Endodermal cell (in vitro differentiated cells): ENCODE data around the gene IDI2. TPM values are rescaled to one million over a fixed set of nuclear protein-coding genes. Genes with fewer than 3 reads are reported as not detected.

ENCODE experiments used
- DNase-seq: peaks from one replicate; pipeline ENCODE4 v3.0.0-alpha.2; 2017
- H3K27ac ChIP-seq: 2 replicates; pipeline ENCODE4 v1.5.1; 2013; ENCODE audit warnings: mild to moderate bottlenecking, low read depth, low read length, moderate library complexity
- H3K27me3 ChIP-seq: 2 replicates; pipeline ENCODE4 v1.6.1; 2013; ENCODE audit warnings: mild to moderate bottlenecking, low read length, moderate library complexity; ENCODE audit not compliant: insufficient read depth, control insufficient read depth, poor library complexity, severe bottlenecking
- H3K36me3 ChIP-seq: 2 replicates; pipeline ENCODE4 v1.7.0; 2013; ENCODE audit warnings: mild to moderate bottlenecking, low read length, moderate library complexity; ENCODE audit not compliant: control insufficient read depth, insufficient read depth
- H3K4me1 ChIP-seq: one replicate; pipeline ENCODE4 v1.7.0; 2013; ENCODE audit warnings: low read length; ENCODE audit not compliant: control insufficient read depth, insufficient read depth
- H3K4me3 ChIP-seq: 2 replicates; pipeline ENCODE4 v1.5.1; 2013; ENCODE audit warnings: mild to moderate bottlenecking, low read length, moderate library complexity
- H3K9ac ChIP-seq: 2 replicates; pipeline ENCODE4 v1.6.1; 2013; ENCODE audit warnings: mild to moderate bottlenecking, low read length, moderate library complexity; ENCODE audit not compliant: poor library complexity, severe bottlenecking; ENCODE audit errors: extremely low read depth
- H3K9me3 ChIP-seq: 2 replicates; pipeline ENCODE4 v1.6.1; 2013; ENCODE audit warnings: mild to moderate bottlenecking, low read length, moderate library complexity; ENCODE audit not compliant: control insufficient read depth
- H3K27ac Mint-ChIP-seq: 2 replicates; pipeline ENCODE4 v1.8.0; 2020; ENCODE audit warnings: mixed read lengths
- H3K27me3 Mint-ChIP-seq: 2 replicates; pipeline ENCODE4 v1.8.0; 2021; ENCODE audit warnings: mild to moderate bottlenecking, mixed read lengths; ENCODE audit not compliant: insufficient read depth
- H3K36me3 Mint-ChIP-seq: 2 replicates; pipeline ENCODE4 v1.8.0; 2020; ENCODE audit warnings: low read depth, mixed read lengths
- H3K4me1 Mint-ChIP-seq: 2 replicates; pipeline ENCODE4 v1.8.0; 2020; ENCODE audit warnings: mixed read lengths
- H3K4me3 Mint-ChIP-seq: 2 replicates; pipeline ENCODE4 v1.8.0; 2020; ENCODE audit warnings: mild to moderate bottlenecking, moderate library complexity, mixed read lengths
- H3K9me3 Mint-ChIP-seq: 2 replicates; pipeline ENCODE4 v1.8.0; 2020; ENCODE audit warnings: mild to moderate bottlenecking, mixed read lengths
- WGBS, 2 experiments: methylation state at CpG; one replicate each; pipeline versions ENCODE4 v1.1.5 to v1.1.7; 2013; ENCODE audit warnings: missing lambda C conversion rate in 2 of 2, mixed read lengths in 1 of 2; ENCODE audit not compliant: insufficient coverage in 1 of 2, insufficient read length in 1 of 2; 5-methylcytosine and 5-hydroxymethylcytosine counted together
- total RNA-seq, 2 donors: library from RNA; stranded (reverse); fragmentation: NEBNext Ultra II Directional in 1 of 2; extraction: Animal tissue kit (Norgen Biotek cat#: 25700) in 1 of 2; gene quantifications; 2 replicates in 1 of 2; 3 replicates in 1 of 2; pipeline ENCODE4 v1.2.1, GENCODE V29; 2021
- TF ChIP-seq, protein P1 (sequence below): fragments of 200-600 bp; sonication (generic); conservative IDR thresholded peaks from 2 replicates; pipeline ENCODE4 v1.5.0; 2021; ENCODE audit warnings: antibody characterized with exemption, mild to moderate bottlenecking

IDI2 gene
- total RNA-seq, 2 donors from 2014 or later: not detected

DNA sequence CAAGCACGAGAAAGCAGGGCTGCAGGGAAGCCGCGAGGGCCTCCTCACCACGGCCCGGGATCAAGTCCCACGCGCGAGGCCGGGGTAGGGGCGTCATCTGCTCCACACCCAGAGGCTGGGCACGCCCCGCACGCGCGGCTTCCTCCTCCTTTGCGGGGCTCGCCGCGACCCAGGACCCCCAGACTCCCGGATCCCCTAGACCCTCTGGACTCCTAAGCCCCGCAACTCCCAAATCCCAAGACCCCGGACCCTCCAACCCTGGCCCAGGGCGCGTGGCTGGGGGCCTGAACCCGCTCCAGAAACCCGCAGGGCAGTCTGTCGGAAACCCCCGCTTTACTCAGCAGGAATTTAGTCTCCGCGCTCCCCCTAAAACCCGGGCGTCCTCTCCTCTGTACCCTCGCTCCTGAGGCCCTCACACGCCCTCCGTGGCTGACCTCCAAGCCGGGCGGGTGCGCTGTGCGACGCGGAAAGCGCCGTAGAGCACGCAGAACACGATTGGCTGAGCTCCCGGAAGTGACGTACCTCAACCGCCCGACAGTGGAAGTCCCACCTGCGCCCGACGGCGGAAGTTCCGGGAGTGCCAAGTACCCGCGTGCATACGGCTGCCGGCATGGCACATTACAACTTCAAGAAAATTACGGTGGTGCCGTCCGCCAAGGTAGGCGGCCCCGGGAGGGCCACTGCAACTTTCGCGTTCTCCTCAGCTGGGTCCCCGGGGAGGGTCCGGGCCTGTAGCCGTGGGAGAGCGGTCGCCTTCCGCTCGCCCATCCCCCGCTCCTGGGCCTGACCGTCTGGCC lies 37.6 kb downstream of the IDI2 start, which contains the start of gene GTPBP4:
TSS of gene GTPBP4 (plus strand) at position 565 of the 797 bp plus-strand sequence. CDS start at position 611, 46 bp downstream.
- Histone ChIP-seq H3K27me3 (no peaks in the 10 kb centered on the region), H3K9me3 (no peaks in the 10 kb centered on the region), H3K27ac (peak within 1 kb of the TSS; percentile 81), H3K9ac (peak within 1 kb of the TSS; percentile 95), H3K4me3 (peak within 1 kb of the TSS; percentile 87), H3K36me3 (peaks cover 31% of the 10 kb centered on the region), H3K4me1 (no peaks in the 10 kb centered on the region)
- H3K9me3 Mint-ChIP-seq: no peaks in the 10 kb centered on the region
- 0 to 1% methylated on average over 23 to 74 of the region's 74 CpGs for WGBS, 2 experiments
- H3K4me3 Mint-ChIP-seq: peak within 1 kb of the TSS; percentile 87
- TF ChIP-seq, protein P1, sequence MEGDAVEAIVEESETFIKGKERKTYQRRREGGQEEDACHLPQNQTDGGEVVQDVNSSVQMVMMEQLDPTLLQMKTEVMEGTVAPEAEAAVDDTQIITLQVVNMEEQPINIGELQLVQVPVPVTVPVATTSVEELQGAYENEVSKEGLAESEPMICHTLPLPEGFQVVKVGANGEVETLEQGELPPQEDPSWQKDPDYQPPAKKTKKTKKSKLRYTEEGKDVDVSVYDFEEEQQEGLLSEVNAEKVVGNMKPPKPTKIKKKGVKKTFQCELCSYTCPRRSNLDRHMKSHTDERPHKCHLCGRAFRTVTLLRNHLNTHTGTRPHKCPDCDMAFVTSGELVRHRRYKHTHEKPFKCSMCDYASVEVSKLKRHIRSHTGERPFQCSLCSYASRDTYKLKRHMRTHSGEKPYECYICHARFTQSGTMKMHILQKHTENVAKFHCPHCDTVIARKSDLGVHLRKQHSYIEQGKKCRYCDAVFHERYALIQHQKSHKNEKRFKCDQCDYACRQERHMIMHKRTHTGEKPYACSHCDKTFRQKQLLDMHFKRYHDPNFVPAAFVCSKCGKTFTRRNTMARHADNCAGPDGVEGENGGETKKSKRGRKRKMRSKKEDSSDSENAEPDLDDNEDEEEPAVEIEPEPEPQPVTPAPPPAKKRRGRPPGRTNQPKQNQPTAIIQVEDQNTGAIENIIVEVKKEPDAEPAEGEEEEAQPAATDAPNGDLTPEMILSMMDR: no peak
- H3K27ac Mint-ChIP-seq: peak within 1 kb of the TSS; percentile 97
- H3K36me3 Mint-ChIP-seq: peaks cover 32% of the 10 kb centered on the region
- peaks cover 14% of the 10 kb centered on the region for H3K4me1 Mint-ChIP-seq
- H3K27me3 Mint-ChIP-seq: no peaks in the 10 kb centered on the region
- peak; percentile 97 for DNase-seq

DNA sequence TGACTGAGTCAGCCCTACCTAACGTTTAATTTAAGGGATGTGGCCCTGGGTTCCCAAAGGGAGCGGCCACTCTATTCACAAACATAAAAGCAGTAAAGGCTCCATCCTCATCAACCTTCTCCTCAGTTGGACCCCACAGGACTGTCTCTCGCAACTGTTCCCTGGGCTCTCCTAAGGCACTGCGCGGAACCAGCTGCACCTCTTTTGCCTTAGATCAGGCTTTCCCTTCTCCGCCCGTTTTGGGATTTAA lies 38.1 kb downstream of the IDI2 start:
- peaks cover 26% of the 10 kb centered on the region for H3K36me3 ChIP-seq
- peaks cover 14% of the 10 kb centered on the region for H3K4me1 Mint-ChIP-seq
- TF ChIP-seq, protein P1: no peak
- peak overlapping the region; percentile 87 for H3K4me3 ChIP-seq
- H3K27ac Mint-ChIP-seq: peak overlapping the region; percentile 87
- no peaks in the 10 kb centered on the region for H3K4me1 ChIP-seq
- peaks cover 28% of the 10 kb centered on the region for H3K36me3 Mint-ChIP-seq
- peak overlapping the region; percentile 81 for H3K27ac ChIP-seq
- no peaks in the 10 kb centered on the region for H3K27me3 Mint-ChIP-seq
- peaks cover 5% of the 10 kb centered on the region for H3K9me3 ChIP-seq
- peak overlapping the region; percentile 95 for H3K9ac ChIP-seq
- H3K9me3 Mint-ChIP-seq: peaks cover 1% of the 10 kb centered on the region
- H3K4me3 Mint-ChIP-seq: peak overlapping the region; percentile 87
- no peaks in the 10 kb centered on the region for H3K27me3 ChIP-seq
- 10% methylated on average over 7 of the region's 7 CpGs; no CpG with 5 or more reads in 1 of the 2 experiments for WGBS, 2 experiments
- no peak for DNase-seq

DNA sequence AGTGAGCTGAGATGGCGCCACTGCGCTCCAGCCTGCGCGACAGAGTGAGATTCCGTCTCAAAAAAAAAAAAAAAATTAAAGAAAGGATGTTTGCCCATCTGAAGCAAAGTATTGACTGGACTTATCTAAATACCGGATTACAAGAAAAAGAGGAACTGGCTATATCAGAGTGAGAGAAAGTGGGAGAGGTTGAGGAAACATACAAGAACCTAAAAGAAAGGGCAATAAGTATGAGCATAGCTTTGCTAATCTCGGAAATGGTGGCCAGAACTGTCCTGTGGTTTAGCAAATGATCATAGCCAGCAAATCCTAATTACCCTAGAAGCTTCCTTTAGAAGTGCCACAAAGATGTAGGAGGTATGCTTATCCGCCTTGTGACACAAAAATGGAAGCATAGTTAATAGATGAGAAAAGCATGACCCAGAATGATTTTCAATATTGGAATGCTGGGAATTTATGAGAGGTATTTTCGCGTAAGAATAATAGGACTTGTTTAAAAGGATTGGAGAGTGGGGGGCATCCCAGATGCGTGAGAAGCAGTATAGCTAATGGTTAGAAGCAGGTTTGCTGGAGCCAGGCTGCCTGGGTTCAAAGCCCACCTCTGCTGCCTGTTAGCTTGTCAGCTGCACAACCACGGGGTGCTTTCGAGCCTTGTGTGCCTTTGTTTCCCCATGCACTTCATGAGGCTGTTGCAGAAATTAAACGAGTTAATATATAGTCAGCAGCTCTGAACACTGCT lies 38.6 kb downstream of the IDI2 start:
- peaks cover 26% of the 10 kb centered on the region for H3K36me3 Mint-ChIP-seq
- H3K9me3 ChIP-seq: peaks cover 5% of the 10 kb centered on the region
- H3K27ac Mint-ChIP-seq: peak overlapping the region; percentile 87
- TF ChIP-seq, protein P1: no peak
- peak overlapping the region; percentile 87 for H3K4me3 ChIP-seq
- no peaks in the 10 kb centered on the region for H3K27me3 ChIP-seq
- peaks cover 21% of the 10 kb centered on the region for H3K36me3 ChIP-seq
- H3K4me1 Mint-ChIP-seq: peaks cover 14% of the 10 kb centered on the region
- peaks cover 3% of the 10 kb centered on the region for H3K9me3 Mint-ChIP-seq
- H3K27ac ChIP-seq: no peak overlapping the region
- no peaks in the 10 kb centered on the region for H3K4me1 ChIP-seq
- no peaks in the 10 kb centered on the region for H3K27me3 Mint-ChIP-seq
- H3K9ac ChIP-seq: peak overlapping the region; percentile 95
- no peak for DNase-seq
- WGBS, 2 experiments: 75 to 83% methylated on average over 14 of the region's 14 CpGs
- H3K4me3 Mint-ChIP-seq: peak overlapping the region; percentile 87
